Measurements from ENCODE around the gene PCIF1.
A peak's percentile ranks its signal among the peaks of the same experiment; 100 is the strongest.

Gene PCIF1

GRCh38 chr20:45934586-45935415, at the start of gene PCIF1:
TSS of gene PCIF1 (plus strand) at chr20:45934683. CDS start at chr20:45939000, 4,317 bp downstream.
- peak within 1 kb of the TSS; percentile 98 for H3K9ac ChIP-seq (ENCODE audit: low read length)
- H3K9me3 ChIP-seq (ENCODE audit: control insufficient read depth, low read depth, low read length), result no peaks in the 10 kb centered on the region
- peak within 1 kb of the TSS; percentile 96 for H3K4me3 ChIP-seq (ENCODE audit: low read length)
- no peaks in the 10 kb centered on the region for H3K27me3 ChIP-seq (ENCODE audit: control insufficient read depth, insufficient read depth, low read length)
- H3K27ac ChIP-seq (ENCODE audit: low read length), result peak within 1 kb of the TSS; percentile 85
- H3K4me1 ChIP-seq (ENCODE audit: control insufficient read depth, low read depth, low read length), result peaks cover 32% of the 10 kb centered on the region
- H3K36me3 ChIP-seq (ENCODE audit: control insufficient read depth, low read depth, low read length), result peaks cover 15% of the 10 kb centered on the region

GRCh38 chr20:45886590-45887345, 47.7 kb upstream of the PCIF1 start:
- no peak overlapping the region for H3K9ac ChIP-seq (ENCODE audit: low read length)
- peaks cover 23% of the 10 kb centered on the region for H3K36me3 ChIP-seq (ENCODE audit: control insufficient read depth, low read depth, low read length)
- H3K9me3 ChIP-seq (ENCODE audit: control insufficient read depth, low read depth, low read length), result no peaks in the 10 kb centered on the region

GRCh38 chr20:45887346-45887715, 47.2 kb upstream of the PCIF1 start, which contains the start of gene SPATA25:
TSS of gene SPATA25 (minus strand) at chr20:45887622. CDS start at chr20:45887590, 32 bp downstream.
- no peak within 1 kb of the TSS for H3K4me3 ChIP-seq (ENCODE audit: low read length)
- H3K27me3 ChIP-seq (ENCODE audit: control insufficient read depth, insufficient read depth, low read length), result no peaks in the 10 kb centered on the region
- no peaks in the 10 kb centered on the region for H3K4me1 ChIP-seq (ENCODE audit: control insufficient read depth, low read depth, low read length)
- H3K36me3 ChIP-seq (ENCODE audit: control insufficient read depth, low read depth, low read length), result peaks cover 23% of the 10 kb centered on the region
- no peak within 1 kb of the TSS for H3K9ac ChIP-seq (ENCODE audit: low read length)
- no peak within 1 kb of the TSS for H3K27ac ChIP-seq (ENCODE audit: low read length)
- no peaks in the 10 kb centered on the region for H3K9me3 ChIP-seq (ENCODE audit: control insufficient read depth, low read depth, low read length)

More at GRCh38 chr20:45886590-45887345, 47.7 kb upstream of the PCIF1 start:
- Histone ChIP-seq H3K4me3 (ENCODE audit: low read length) (no peak overlapping the region), H3K27ac (ENCODE audit: low read length) (no peak overlapping the region), H3K27me3 (ENCODE audit: control insufficient read depth, insufficient read depth, low read length) (no peaks in the 10 kb centered on the region), H3K4me1 (ENCODE audit: control insufficient read depth, low read depth, low read length) (no peaks in the 10 kb centered on the region)

- H3K27me3 ChIP-seq (ENCODE audit: control insufficient read depth, insufficient read depth, low read length), result no peaks in the 10 kb centered on the region
- peaks cover 10% of the 10 kb centered on the region for H3K36me3 ChIP-seq (ENCODE audit: control insufficient read depth, low read depth, low read length)
- no peak overlapping the region for H3K27ac ChIP-seq (ENCODE audit: low read length)
- no peaks in the 10 kb centered on the region for H3K9me3 ChIP-seq (ENCODE audit: control insufficient read depth, low read depth, low read length)
- no peaks in the 10 kb centered on the region for H3K4me1 ChIP-seq (ENCODE audit: control insufficient read depth, low read depth, low read length)
- H3K4me3 ChIP-seq (ENCODE audit: low read length), result no peak overlapping the region
- H3K9ac ChIP-seq (ENCODE audit: low read length), result no peak overlapping the region
These were observed 45.8 kb upstream of the PCIF1 start for GRCh38 chr20:45888681-45889080.

GRCh38 chr20:45890077-45890984, 44.2 kb upstream of the PCIF1 start:
- Histone ChIP-seq H3K4me3 (ENCODE audit: low read length) (peak overlapping the region; percentile 77), H3K36me3 (ENCODE audit: control insufficient read depth, low read depth, low read length) (peaks cover 13% of the 10 kb centered on the region), H3K27ac (ENCODE audit: low read length) (no peak overlapping the region), H3K9me3 (ENCODE audit: control insufficient read depth, low read depth, low read length) (no peaks in the 10 kb centered on the region), H3K9ac (ENCODE audit: low read length) (peak overlapping the region; percentile 63), H3K27me3 (ENCODE audit: control insufficient read depth, insufficient read depth, low read length) (no peaks in the 10 kb centered on the region), H3K4me1 (ENCODE audit: control insufficient read depth, low read depth, low read length) (no peaks in the 10 kb centered on the region)

- peak within 1 kb of the TSS; percentile 63 for H3K9ac ChIP-seq (ENCODE audit: low read length)
- peak within 1 kb of the TSS; percentile 77 for H3K4me3 ChIP-seq (ENCODE audit: low read length)
- no peaks in the 10 kb centered on the region for H3K4me1 ChIP-seq (ENCODE audit: control insufficient read depth, low read depth, low read length)
- H3K27me3 ChIP-seq (ENCODE audit: control insufficient read depth, insufficient read depth, low read length), result no peaks in the 10 kb centered on the region
- H3K9me3 ChIP-seq (ENCODE audit: control insufficient read depth, low read depth, low read length), result no peaks in the 10 kb centered on the region
- H3K36me3 ChIP-seq (ENCODE audit: control insufficient read depth, low read depth, low read length), result peaks cover 11% of the 10 kb centered on the region
- H3K27ac ChIP-seq (ENCODE audit: low read length), result no peak within 1 kb of the TSS
These were observed 43.2 kb upstream of the PCIF1 start, which contains the start of the genes CTSA and NEURL2 for GRCh38 chr20:45890985-45891983. TSS of gene CTSA (plus strand) at chr20:45891335. CDS start at chr20:45891569, 234 bp downstream. TSS of gene NEURL2 (minus strand) at chr20:45891208. CDS start at chr20:45890991, 217 bp downstream.

- Histone ChIP-seq H3K27me3 (ENCODE audit: control insufficient read depth, insufficient read depth, low read length) (no peaks in the 10 kb centered on the region), H3K27ac (ENCODE audit: low read length) (no peak overlapping the region), H3K9ac (ENCODE audit: low read length) (peak overlapping the region; percentile 63), H3K4me3 (ENCODE audit: low read length) (peak overlapping the region; percentile 77), H3K36me3 (ENCODE audit: control insufficient read depth, low read depth, low read length) (peaks cover 12% of the 10 kb centered on the region), H3K9me3 (ENCODE audit: control insufficient read depth, low read depth, low read length) (no peaks in the 10 kb centered on the region), H3K4me1 (ENCODE audit: control insufficient read depth, low read depth, low read length) (no peaks in the 10 kb centered on the region)
These were observed 42.2 kb upstream of the PCIF1 start for GRCh38 chr20:45892049-45892825.

GRCh38 chr20:45892828-45893500, 41.5 kb upstream of the PCIF1 start:
- no peak overlapping the region for H3K27ac ChIP-seq (ENCODE audit: low read length)
- no peaks in the 10 kb centered on the region for H3K9me3 ChIP-seq (ENCODE audit: control insufficient read depth, low read depth, low read length)
- no peaks in the 10 kb centered on the region for H3K4me1 ChIP-seq (ENCODE audit: control insufficient read depth, low read depth, low read length)
- H3K27me3 ChIP-seq (ENCODE audit: control insufficient read depth, insufficient read depth, low read length), result no peaks in the 10 kb centered on the region
- no peak overlapping the region for H3K4me3 ChIP-seq (ENCODE audit: low read length)
- H3K36me3 ChIP-seq (ENCODE audit: control insufficient read depth, low read depth, low read length), result peaks cover 18% of the 10 kb centered on the region
- H3K9ac ChIP-seq (ENCODE audit: low read length), result no peak overlapping the region

GRCh38 chr20:45893831-45894230, 40.7 kb upstream of the PCIF1 start:
- Histone ChIP-seq H3K9me3 (ENCODE audit: control insufficient read depth, low read depth, low read length) (no peaks in the 10 kb centered on the region), H3K4me3 (ENCODE audit: low read length) (no peak overlapping the region), H3K36me3 (ENCODE audit: control insufficient read depth, low read depth, low read length) (peaks cover 26% of the 10 kb centered on the region), H3K27me3 (ENCODE audit: control insufficient read depth, insufficient read depth, low read length) (no peaks in the 10 kb centered on the region), H3K9ac (ENCODE audit: low read length) (no peak overlapping the region), H3K4me1 (ENCODE audit: control insufficient read depth, low read depth, low read length) (no peaks in the 10 kb centered on the region), H3K27ac (ENCODE audit: low read length) (no peak overlapping the region)
